GM12874 (cell line): ENCODE measurements around the gene TOMM70.
A peak's percentile ranks its signal among the peaks of the same experiment; 100 is the strongest.

ENCODE experiments used
- CTCF ChIP-seq: IDR thresholded peaks from 2 replicates; pipeline ENCODE4 v1.5.1; 2011; ENCODE audit warnings: low read depth, mild to moderate bottlenecking, control low read depth, low read length, moderate library complexity; ENCODE audit not compliant: insufficient read depth

TOMM70 gene

DNA sequence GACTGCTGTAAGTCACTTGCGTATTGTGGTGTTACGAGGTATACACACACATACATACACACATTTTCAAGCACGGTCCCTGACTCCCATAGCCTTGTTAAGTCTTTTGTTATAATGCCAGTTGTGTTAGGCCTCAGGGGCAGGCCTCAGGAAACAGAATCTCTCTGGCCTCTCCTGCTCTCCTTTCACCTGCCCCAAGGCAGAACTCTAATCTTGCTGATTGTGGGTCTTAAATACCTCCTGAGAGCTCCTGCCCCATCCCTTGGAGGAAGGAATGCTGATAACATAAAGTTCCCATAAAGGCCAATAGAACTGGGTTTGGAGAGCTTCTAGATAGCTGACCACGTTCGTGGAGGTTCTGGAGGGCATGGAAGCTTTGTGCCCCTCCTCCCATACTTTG, 70.2 kb downstream of the TOMM70 start:
- no peak for TF ChIP-seq CTCF

- no peak for TF ChIP-seq CTCF
Observed at GRCh38 chr3:100329800-100330489, 70.9 kb downstream of the TOMM70 start.

DNA sequence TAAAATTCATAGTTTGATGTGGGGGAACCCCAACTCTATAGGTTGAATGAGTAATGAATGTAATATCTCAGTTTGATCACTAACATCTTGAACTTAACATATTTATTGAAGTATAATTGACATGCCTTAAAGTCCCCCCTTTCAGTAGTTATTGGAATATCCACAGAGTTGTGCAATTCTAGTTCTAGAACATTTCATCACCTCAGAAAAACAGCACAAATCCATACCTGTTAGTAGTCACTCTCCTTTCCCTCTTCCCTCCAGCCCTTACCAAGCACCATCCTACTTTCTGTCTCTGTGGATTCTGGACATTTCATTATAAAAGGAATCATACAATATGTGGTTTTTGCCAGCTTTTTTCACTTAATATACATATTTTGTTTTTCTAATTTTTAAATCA, 75.1 kb downstream of the TOMM70 start:
- no peak for TF ChIP-seq CTCF

GRCh38 chr3:100324044-100324443, 76.8 kb downstream of the TOMM70 start:
- TF ChIP-seq CTCF: no peak

- TF ChIP-seq CTCF: no peak
Observed at GRCh38 chr3:100319951-100320350, 80.9 kb downstream of the TOMM70 start.

DNA sequence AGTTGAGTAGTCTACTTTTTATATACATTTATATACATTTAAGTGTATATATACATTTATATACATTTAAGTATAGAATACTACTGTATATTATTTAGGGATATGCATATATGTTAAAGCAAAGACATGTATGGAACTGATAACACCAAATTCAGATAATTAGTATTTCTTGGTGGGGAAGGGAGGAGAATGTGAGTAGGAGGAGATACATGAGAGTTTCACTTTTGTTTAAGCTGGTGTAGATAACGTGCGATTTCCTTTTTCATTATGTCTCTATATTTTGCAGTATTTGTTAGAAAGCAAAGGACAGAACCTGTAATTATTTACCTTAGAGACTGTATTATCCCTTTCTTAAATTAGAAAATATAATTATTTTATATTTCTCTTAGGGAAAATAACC, 83.0 kb downstream of the TOMM70 start:
- no peak for TF ChIP-seq CTCF

GRCh38 chr3:100316641-100317069, 84.2 kb downstream of the TOMM70 start:
- peak; percentile 54; the same call in 1 of the 2 replicates for TF ChIP-seq CTCF
